Brain pericyte (primary cell): ENCODE data around the gene SCFD2.
"Not testable (repeated sequence)": the region's sequence is repeated elsewhere in the genome, so short reads cannot be mapped to it uniquely, and the experiment has no call there.

Experiments used
- DNase-seq: peaks from one replicate; pipeline ENCODE4 v3.0.0-alpha.2; 2012; ENCODE audit warnings: low read depth, low spot score

Gene SCFD2

GRCh38 chr4:52860361-52860760 lies 505.5 kb downstream of the SCFD2 start:
- no peak for DNase-seq

DNA sequence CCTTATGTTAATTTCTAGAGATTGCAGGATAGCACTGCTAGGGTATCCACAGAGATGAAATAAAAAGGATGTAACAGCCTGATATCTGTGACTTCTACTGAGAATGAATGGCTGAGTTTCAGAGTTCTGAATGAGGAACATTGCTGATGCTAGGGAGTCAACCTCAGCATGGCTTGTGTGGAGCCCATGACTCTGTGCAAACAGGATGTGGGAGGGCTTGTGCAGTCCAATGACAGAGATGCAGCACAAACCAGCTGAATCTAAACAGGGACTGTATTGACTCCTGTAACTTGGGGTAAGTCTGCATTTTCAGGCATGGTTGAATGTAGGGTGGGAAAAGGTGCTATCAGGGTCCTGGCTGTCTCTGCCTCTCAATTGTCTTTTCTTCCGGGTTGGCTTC lies 509.1 kb downstream of the SCFD2 start:
- no peak for DNase-seq

- DNase-seq: no peak
These were observed 512.5 kb downstream of the SCFD2 start for GRCh38 chr4:52853351-52853750.

- no peak for DNase-seq
These were observed 513.1 kb downstream of the SCFD2 start for GRCh38 chr4:52852711-52853110.

DNA sequence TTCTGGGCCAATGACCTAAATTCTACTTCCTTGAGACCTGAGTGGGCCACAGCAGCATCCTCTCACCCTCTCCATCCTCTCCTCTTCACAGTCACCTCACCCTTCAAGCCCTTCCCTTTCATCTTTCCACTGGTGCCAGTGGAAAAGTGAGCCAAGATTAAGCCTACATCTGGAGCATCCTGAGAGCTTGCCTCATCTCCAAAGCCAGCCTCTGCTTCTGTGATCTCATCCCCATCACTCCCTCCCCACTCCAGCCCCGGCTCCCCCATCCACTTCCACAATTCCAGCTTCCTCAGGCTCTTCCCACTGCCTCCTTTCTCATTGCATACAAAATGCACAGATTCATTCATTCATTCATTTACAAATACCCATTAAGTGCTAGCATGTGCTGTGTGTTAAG lies 513.8 kb downstream of the SCFD2 start:
- DNase-seq: no peak

GRCh38 chr4:52850406-52851124 lies 515.3 kb downstream of the SCFD2 start:
- no peak for DNase-seq

DNA sequence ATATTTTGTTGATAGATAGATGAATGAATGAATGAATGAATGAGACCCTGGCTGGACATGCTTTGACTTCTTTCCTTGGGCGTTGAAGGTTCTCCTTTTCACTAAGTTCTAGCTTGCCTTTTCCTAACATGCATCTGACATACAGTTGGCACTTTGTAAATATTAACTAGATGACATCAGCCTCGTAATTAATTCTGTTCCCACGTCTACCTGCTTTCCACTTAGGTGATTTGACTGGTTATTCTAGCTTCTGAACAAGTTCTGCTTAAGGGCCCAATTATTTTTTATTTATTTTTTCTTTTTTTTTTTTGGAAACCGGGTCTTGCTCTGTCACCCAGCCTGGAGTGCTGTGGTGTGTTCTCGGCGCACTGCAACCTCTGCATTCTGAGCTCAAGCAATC lies 517.6 kb downstream of the SCFD2 start:
- DNase-seq: no peak

GRCh38 chr4:52846502-52846901 lies 519.4 kb downstream of the SCFD2 start:
- no peak for DNase-seq

- DNase-seq: no peak
These were observed 521.3 kb downstream of the SCFD2 start for GRCh38 chr4:52844596-52844995.

DNA sequence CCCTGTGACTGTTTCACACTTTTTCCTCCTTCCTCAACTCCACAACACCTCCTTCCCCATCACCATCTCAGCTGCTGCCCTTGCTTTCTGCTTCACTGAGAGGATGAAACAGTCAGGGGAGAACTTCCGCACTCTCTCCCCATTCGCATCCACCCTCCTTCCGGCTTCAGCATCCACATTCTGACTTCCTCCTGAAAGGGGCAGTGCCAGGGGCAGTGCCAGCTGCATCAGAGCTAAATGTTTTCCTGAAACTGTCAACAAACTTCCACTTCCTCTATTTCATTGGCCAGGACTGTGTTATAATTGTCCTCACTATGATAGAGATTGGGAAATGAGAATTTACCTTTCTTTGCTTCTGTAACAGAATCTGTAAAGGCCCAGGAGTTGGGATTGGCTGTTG lies 521.9 kb downstream of the SCFD2 start:
- DNase-seq: no peak

DNA sequence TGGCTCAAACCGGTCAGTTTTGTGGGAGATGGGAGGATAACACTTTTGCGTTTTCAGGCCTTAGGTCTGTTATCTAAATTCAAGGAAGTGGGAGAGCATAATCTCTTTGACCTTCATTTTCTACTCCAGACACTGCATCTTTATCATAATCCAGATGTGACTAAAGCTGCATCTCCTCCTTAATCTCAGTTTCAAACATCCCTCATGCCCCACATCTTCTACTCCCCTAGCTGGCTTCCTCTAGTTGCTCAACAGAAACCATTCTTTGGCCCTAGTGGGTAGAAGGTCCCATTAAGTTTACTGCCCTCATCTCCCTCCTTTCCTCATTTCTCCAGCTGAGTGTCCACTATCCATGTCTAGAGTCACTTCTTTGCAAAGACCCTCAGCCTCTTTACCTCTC lies 522.5 kb downstream of the SCFD2 start:
- no peak for DNase-seq

GRCh38 chr4:52842792-52843191 lies 523.1 kb downstream of the SCFD2 start:
- no peak for DNase-seq

DNA sequence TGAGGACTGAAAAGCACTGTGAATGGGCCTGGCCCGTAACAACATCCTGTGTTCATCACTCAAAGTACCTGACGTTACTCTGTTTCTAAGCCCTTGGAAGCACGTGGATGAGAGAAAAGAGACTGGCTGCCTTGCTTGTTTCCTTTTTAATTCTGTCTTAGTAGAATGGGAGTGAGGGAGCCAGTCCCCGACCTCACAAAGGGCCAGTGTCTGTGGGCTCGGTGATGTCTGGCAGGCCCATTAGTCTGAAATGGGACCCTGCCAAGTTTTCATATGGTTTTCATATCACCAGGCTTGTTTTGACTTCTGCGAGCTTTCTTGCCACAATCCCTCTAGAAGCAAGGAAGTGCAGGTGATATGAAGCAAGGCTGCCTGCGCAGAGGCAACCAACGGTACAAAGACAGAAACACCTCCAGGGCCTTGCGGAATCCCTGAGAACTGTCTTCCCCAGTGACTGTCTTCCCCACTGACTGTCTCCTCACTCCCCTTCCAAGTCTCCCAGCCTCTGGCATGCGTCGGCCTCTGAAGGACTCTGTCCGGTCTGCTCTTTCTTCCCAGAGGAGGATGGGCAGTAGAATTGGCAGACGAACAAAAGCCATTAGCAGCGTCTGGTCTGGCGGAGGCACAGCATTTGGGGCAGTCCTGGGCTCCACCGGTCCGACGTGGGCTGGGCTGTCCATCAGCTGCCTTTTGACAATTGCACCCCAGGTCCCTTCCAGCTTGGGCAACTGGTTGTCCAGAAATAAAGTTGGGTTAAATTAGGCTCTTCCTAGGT lies 524.0 kb downstream of the SCFD2 start:
- no peak for DNase-seq

- no peak for DNase-seq
These were observed 525.1 kb downstream of the SCFD2 start for GRCh38 chr4:52840531-52841370.

- DNase-seq: no peak
These were observed 526.9 kb downstream of the SCFD2 start for GRCh38 chr4:52838729-52839586.

DNA sequence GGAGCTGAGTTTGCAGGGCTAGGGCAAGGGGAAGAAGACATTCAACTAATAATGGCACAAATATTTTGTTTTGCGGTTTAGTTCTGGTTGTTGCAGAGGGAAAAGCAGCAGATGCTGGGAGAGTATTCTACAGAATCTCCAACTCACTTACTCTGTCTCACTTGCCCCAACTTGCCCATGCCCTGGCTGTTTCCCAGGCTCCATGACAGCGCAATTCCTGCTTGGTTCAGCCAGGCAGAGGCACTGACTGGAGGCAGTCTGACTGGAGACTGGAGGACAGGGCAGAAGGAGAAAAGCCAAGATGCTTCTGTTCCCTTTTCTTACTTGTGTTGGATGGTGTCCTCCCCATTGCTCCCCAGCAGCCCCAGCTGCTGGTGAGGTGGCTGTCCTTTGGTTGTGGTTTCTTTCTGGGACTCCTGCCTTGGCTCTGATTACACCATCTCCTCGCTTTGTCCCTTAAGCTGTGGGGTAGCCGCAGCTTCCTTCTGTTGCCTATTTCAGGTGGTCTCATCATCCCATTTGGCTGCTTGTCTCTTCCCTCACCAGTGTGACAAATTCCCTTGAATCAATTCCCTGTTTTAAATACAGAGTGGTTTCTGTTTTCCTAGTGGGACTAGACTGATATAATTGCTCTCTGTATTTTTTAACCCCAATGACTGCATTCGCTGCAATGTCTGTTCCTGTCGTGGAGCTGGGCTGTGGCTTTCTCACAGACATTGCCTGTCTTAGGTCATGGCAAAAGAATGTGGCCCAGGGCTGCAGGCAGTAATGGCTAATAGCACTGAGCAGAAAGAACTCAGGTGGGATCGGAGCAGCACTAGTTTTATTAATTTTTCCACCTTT lies 527.9 kb downstream of the SCFD2 start:
- DNase-seq: no peak

- DNase-seq: no peak
These were observed 529.2 kb downstream of the SCFD2 start for GRCh38 chr4:52836678-52837077.

GRCh38 chr4:52836120-52836519 lies 529.7 kb downstream of the SCFD2 start:
- DNase-seq: no peak

GRCh38 chr4:52834641-52835456 lies 531.0 kb downstream of the SCFD2 start:
- DNase-seq: not testable (repeated sequence)
